ENCODE data around the gene CAMK2N2.

GRCh38 chr3:184218814-184219213, 42.5 kb downstream of the CAMK2N2 start:
- TF ChIP-seq BHLHE40 (IDR thresholded peaks at IDR 0.05; ENCODE audit: borderline replicate concordance): no peak
- TF ChIP-seq SUZ12 (IDR thresholded peaks at IDR 0.05): no peak
- no peak for TF ChIP-seq FOXK2 (IDR thresholded peaks at IDR 0.05)
- TF ChIP-seq SP1 (IDR thresholded peaks at IDR 0.05): no peak
- TF ChIP-seq ZNF384 (IDR thresholded peaks at IDR 0.05): no peak
- TF ChIP-seq FOXM1 (IDR thresholded peaks at IDR 0.05; ENCODE audit: borderline replicate concordance): no peak

Data from HEK293T (cell line).